Coronary artery (tissue), 2 donors: Measurements from ENCODE around the gene HSF2BP.
"Not testable (repeated sequence)": the region's sequence is repeated elsewhere in the genome, so short reads cannot be mapped to it uniquely, and the experiment has no call there.

Source experiments
- DNase-seq: peaks from one replicate; pipeline ENCODE4 v3.0.0-alpha.2; 2017; ENCODE audit warnings: low spot score
- H3K27ac ChIP-seq, 2 donors: fragments of 200-600 bp; sonication (generic); one replicate each; pipeline ENCODE4 v1.5.1; 2016 to 2019
- H3K4me3 ChIP-seq: fragments of 200-600 bp; sonication (generic); 2 replicates; pipeline ENCODE4 v1.5.1; 2016; ENCODE audit warnings: mild to moderate bottlenecking, moderate library complexity

The HSF2BP gene

DNA sequence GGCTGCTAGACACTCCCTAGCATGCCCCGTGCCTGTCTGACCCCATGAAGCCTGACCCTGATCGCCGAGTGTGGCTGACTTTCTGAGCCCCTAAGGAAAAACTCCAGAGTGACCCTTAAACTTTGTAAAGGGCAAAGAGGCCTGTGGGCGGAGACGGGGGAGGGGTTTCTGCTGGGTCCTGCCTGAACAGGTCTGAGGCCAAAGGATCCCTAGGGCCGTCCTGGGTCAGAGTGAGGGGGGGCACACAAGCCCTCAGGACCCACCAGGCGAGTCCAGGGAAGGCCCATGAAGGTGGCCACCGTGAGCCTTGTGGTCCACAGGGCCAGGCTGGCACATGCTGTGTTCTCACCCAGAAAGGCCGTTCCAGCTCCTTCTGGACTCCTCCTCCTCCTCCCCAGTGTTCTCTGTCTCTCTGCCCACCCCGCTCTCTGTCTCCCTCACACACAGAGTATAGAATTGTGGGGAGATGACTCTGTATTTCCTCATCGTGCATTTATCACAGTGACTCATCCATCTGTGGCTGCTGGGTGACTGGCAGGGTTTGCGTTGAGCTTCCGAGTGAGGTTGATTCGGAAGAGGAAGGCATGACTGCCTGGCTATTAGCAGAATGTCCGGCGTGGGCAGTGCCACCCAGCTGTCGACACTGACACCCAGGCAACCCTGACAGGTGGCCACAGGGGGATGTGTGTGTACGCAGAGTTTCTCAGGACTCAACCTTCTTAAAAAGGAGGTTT lies 164.8 kb downstream of the HSF2BP start:
- H3K4me3 ChIP-seq, H3K27ac ChIP-seq, DNase-seq: not testable (repeated sequence)

GRCh38 chr21:43493471-43493870 lies 165.8 kb downstream of the HSF2BP start:
- not testable (repeated sequence) for H3K27ac ChIP-seq, DNase-seq, H3K4me3 ChIP-seq

- not testable (repeated sequence) for DNase-seq, H3K27ac ChIP-seq, H3K4me3 ChIP-seq
Measured at GRCh38 chr21:43488235-43488634, 171.1 kb downstream of the HSF2BP start.

- H3K4me3 ChIP-seq, result not testable (repeated sequence)
Measured at GRCh38 chr21:43486051-43486450, 173.2 kb downstream of the HSF2BP start.

DNA sequence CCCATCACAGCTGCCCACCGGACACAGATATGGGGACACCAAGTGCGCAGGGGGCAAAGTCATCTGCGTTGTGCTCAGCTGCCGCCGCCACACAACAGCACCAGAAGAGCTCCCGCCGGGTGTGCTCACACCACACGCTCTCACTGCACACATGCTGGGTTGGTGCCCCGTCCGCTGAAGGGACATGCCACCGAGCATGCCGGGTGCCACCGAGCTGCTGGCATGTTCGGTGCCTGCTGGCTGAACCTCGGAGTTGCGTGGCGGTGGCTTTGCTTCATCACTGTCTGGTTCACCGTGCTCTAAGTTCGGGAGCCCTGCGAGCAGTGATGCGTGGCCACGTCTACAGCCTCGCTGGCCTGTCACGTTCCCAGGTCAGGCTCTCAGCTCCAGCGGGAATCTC lies 174.3 kb downstream of the HSF2BP start:
- not testable (repeated sequence) for H3K27ac ChIP-seq, DNase-seq, H3K4me3 ChIP-seq

More at GRCh38 chr21:43486051-43486450, 173.2 kb downstream of the HSF2BP start:
- DNase-seq, H3K27ac ChIP-seq: not testable (repeated sequence)

DNA sequence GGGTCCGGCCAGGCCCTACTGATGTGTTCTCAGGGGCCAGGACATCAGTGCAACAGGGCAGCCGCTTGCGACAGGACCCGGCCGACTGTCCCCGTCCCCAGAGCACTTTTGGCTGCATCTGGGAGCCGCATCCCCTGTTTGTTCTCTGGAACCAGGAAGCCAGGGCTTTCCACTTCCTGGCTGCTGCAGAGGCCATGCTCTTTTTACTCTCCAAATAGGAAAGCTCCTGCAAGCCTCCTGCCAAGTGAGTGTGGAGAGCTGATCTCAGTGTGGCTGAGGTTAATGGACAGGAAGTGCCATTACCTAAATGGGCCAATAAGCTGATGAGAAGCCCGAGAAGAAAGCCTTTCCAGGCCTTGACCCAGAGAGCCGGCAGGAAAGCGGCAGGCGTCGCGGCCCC lies 180.1 kb downstream of the HSF2BP start:
- DNase-seq, H3K27ac ChIP-seq, H3K4me3 ChIP-seq: not testable (repeated sequence)
